22Rv1 (cell line): ENCODE data around the gene LOC128125822.

Experiments used
- CTCF ChIP-seq: fragments of 450-650 bp; IDR thresholded peaks from 2 replicates; pipeline ENCODE4 v1.5.1; 2017; ENCODE audit warnings: mild to moderate bottlenecking
- ZFX ChIP-seq: fragments of 450-650 bp; IDR thresholded peaks from 2 replicates; pipeline ENCODE4 v1.6.1; 2017; ENCODE audit warnings: antibody characterized with exemption, borderline replicate concordance

GRCh38 chr6:63530182-63530581, 42.1 kb upstream of the LOC128125822 start:
- TF ChIP-seq CTCF (no peak), ZFX (no peak)
